MM.1S (cell line): ENCODE measurements around the gene CBL.

ENCODE experiments used
- DNase-seq: peaks from one replicate; pipeline ENCODE4 v3.0.0-alpha.2; 2015
- H2AFZ ChIP-seq: fragments of 300-600 bp; sonication (generic); 2 replicates; pipeline ENCODE4 v1.6.0; 2016; ENCODE audit warnings: antibody characterized with exemption, low read length
- H3F3A ChIP-seq: fragments of 300-600 bp; sonication (generic); 2 replicates; pipeline ENCODE4 v1.6.1; 2016; ENCODE audit warnings: mild to moderate bottlenecking, antibody characterized with exemption, low read length, moderate library complexity, mixed read lengths; ENCODE audit not compliant: insufficient read depth
- H3K27ac ChIP-seq: fragments of 300-600 bp; sonication (generic); 2 replicates; pipeline ENCODE4 v1.5.1; 2016; ENCODE audit warnings: mild to moderate bottlenecking, low read length
- H3K27me3 ChIP-seq: fragments of 300-600 bp; sonication (generic); replicated peaks from 2 replicates; pipeline ENCODE4 v1.6.0; 2016; ENCODE audit warnings: low read length; ENCODE audit not compliant: insufficient read depth
- H3K36me3 ChIP-seq: fragments of 300-600 bp; sonication (generic); replicated peaks from 2 replicates; pipeline ENCODE4 v1.6.1; 2016; ENCODE audit warnings: mild to moderate bottlenecking, low read length, mixed read lengths; ENCODE audit not compliant: insufficient read depth
- H3K4me1 ChIP-seq: fragments of 300-600 bp; sonication (generic); 2 replicates; pipeline ENCODE4 v1.6.1; 2016; ENCODE audit warnings: low read length, mixed read lengths
- H3K4me2 ChIP-seq: fragments of 300-600 bp; sonication (generic); 2 replicates; pipeline ENCODE4 v1.6.0; 2016; ENCODE audit warnings: low read depth, low read length
- H3K4me3 ChIP-seq: fragments of 300-600 bp; sonication (generic); 2 replicates; pipeline ENCODE4 v1.5.1; 2016; ENCODE audit warnings: low read length, mixed read lengths
- H3K79me2 ChIP-seq: fragments of 300-600 bp; sonication (generic); 2 replicates; pipeline ENCODE4 v1.6.1; 2016; ENCODE audit warnings: mixed run types, low read length, mixed read lengths
- H3K9ac ChIP-seq: fragments of 300-600 bp; sonication (generic); 2 replicates; pipeline ENCODE4 v1.6.1; 2016; ENCODE audit warnings: low read length, mixed read lengths
- H3K9me2 ChIP-seq: fragments of 300-600 bp; sonication (generic); replicated peaks from 2 replicates; pipeline ENCODE4 v1.6.1; 2016; ENCODE audit warnings: mild to moderate bottlenecking, low read length, mixed read lengths; ENCODE audit not compliant: insufficient read depth
- H3K9me3 ChIP-seq: fragments of 300-600 bp; sonication (generic); replicated peaks from 2 replicates; pipeline ENCODE4 v1.6.1; 2016; ENCODE audit warnings: mild to moderate bottlenecking, low read length, mixed read lengths; ENCODE audit not compliant: insufficient read depth
- H4K20me1 ChIP-seq: fragments of 300-600 bp; sonication (generic); 2 replicates; pipeline ENCODE4 v1.6.1; 2016; ENCODE audit warnings: mild to moderate bottlenecking, low read length, moderate library complexity, mixed read lengths; ENCODE audit not compliant: insufficient read depth
- EZH2 ChIP-seq: fragments of 300-600 bp; sonication (generic); optimal IDR thresholded peaks from 2 replicates; pipeline ENCODE3; 2017; ENCODE audit warnings: low read depth, mild to moderate bottlenecking, antibody characterized with exemption, low read length, mixed read lengths
- EZH2phosphoT487 ChIP-seq: fragments of 300-600 bp; sonication (generic); IDR thresholded peaks from 2 replicates; pipeline ENCODE4 v1.6.1; 2018; ENCODE audit warnings: antibody characterized with exemption, low read length
- TF ChIP-seq, protein P1 (sequence below): fragments of 300-600 bp; sonication (generic); IDR thresholded peaks from 2 replicates; pipeline ENCODE4 v1.5.1; 2016; ENCODE audit warnings: antibody characterized with exemption, low read length, mixed read lengths

Gene CBL

DNA sequence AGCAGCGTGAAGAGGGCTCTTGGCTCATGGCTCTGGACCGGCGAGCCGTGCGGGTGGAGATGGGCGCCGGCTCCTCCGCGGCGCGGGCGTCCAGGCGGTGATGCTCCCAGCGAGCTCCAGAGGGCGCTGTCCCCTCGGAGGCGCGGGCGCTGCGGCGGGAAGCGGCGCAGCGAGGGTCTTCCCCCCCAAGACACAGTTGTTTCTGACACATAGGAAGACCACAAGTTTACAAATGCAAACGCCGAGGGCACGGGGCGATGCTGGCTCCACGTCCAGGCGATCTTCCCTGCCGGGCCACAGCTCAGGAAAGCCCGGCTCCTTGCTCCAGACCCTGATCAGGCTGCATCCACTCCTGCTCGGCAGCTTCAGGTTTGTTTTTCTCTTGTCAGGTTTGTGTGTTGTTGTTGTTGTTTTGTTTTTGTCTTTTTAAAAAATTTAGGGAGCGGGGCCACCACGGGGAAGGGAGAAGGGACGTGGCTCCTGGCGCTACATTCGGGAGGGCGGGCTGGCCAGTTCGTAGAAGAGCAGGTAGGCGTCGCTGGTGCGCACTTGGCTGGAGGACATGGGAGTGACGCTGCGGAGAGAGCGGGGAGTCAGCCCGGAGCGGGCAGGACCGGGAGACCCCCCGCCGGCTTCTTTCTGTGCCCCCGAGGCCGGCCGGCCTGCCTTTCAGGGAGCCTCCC is 150.4 kb downstream of the CBL start:
- peak overlapping the region; percentile 99 for H2AFZ ChIP-seq
- TF ChIP-seq, protein P1, sequence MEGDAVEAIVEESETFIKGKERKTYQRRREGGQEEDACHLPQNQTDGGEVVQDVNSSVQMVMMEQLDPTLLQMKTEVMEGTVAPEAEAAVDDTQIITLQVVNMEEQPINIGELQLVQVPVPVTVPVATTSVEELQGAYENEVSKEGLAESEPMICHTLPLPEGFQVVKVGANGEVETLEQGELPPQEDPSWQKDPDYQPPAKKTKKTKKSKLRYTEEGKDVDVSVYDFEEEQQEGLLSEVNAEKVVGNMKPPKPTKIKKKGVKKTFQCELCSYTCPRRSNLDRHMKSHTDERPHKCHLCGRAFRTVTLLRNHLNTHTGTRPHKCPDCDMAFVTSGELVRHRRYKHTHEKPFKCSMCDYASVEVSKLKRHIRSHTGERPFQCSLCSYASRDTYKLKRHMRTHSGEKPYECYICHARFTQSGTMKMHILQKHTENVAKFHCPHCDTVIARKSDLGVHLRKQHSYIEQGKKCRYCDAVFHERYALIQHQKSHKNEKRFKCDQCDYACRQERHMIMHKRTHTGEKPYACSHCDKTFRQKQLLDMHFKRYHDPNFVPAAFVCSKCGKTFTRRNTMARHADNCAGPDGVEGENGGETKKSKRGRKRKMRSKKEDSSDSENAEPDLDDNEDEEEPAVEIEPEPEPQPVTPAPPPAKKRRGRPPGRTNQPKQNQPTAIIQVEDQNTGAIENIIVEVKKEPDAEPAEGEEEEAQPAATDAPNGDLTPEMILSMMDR, result peak; percentile 87
- TF ChIP-seq EZH2 (no peak), EZH2phosphoT487 (no peak)
- no peaks in the 10 kb centered on the region for H3F3A ChIP-seq
- no peaks in the 10 kb centered on the region for H3K36me3 ChIP-seq
- H4K20me1 ChIP-seq, result no peaks in the 10 kb centered on the region
- H3K9me2 ChIP-seq, result no peaks in the 10 kb centered on the region
- peak overlapping the region; percentile 60; the same call in 1 of the 2 replicates for H3K9ac ChIP-seq
- H3K27me3 ChIP-seq, result peaks cover 31% of the 10 kb centered on the region
- no peaks in the 10 kb centered on the region for H3K79me2 ChIP-seq
- peaks cover 9% of the 10 kb centered on the region for H3K4me1 ChIP-seq
- peak; percentile 75 for DNase-seq
- no peak overlapping the region for H3K27ac ChIP-seq
- H3K9me3 ChIP-seq, result no peaks in the 10 kb centered on the region
- H3K4me2 ChIP-seq, result peak overlapping the region; percentile 100
- H3K4me3 ChIP-seq, result peak overlapping the region; percentile 87

DNA sequence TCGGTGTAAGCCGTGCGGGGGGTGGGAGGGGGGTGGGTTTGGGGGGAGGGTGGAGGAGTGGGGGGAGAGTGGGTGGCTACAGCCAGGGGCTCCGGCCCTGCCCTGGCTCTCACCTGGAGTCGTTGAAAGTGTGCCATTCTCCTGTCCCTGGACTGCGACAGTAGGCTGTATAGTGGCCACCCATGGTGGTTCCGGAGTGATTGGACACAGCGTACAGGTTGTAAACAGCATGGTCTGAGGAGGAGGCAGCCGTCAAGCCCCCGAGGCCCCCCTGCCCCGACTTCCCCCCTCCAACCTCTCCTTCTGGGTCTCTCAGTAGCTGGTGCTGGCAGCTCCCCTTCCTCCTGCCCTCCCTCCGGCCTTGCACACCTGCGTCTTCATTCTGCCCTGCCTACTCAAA is 150.9 kb downstream of the CBL start:
- DNase-seq, result no peak
- no peak overlapping the region for H3K4me3 ChIP-seq
- H3K4me2 ChIP-seq, result peak overlapping the region; percentile 100
- TF ChIP-seq, protein P1, result no peak
- TF ChIP-seq EZH2, result no peak
- TF ChIP-seq EZH2phosphoT487, result no peak
- no peak overlapping the region for H3K9ac ChIP-seq
- H3K4me1 ChIP-seq, result peaks cover 12% of the 10 kb centered on the region
- no peaks in the 10 kb centered on the region for H3K9me3 ChIP-seq
- H4K20me1 ChIP-seq, result no peaks in the 10 kb centered on the region
- H3K79me2 ChIP-seq, result no peaks in the 10 kb centered on the region
- no peaks in the 10 kb centered on the region for H3F3A ChIP-seq
- H3K27ac ChIP-seq, result no peak overlapping the region
- H3K27me3 ChIP-seq, result peaks cover 25% of the 10 kb centered on the region
- no peaks in the 10 kb centered on the region for H3K9me2 ChIP-seq
- no peak overlapping the region for H2AFZ ChIP-seq
- no peaks in the 10 kb centered on the region for H3K36me3 ChIP-seq
